HG02763 (cell line): Measurements from ENCODE around the gene ANKH.
"Not testable (repeated sequence)": the region's sequence is repeated elsewhere in the genome, so short reads cannot be mapped to it uniquely, and the experiment has no call there.

Experiments
- ATAC-seq: cut with Tn5 transposase; IDR thresholded peaks from one replicate; pipeline ENCODE4 v1.9.1; 2021; ENCODE audit warnings: mild to moderate bottlenecking, moderate library complexity; ENCODE audit not compliant: unreplicated experiment

ANKH gene

DNA sequence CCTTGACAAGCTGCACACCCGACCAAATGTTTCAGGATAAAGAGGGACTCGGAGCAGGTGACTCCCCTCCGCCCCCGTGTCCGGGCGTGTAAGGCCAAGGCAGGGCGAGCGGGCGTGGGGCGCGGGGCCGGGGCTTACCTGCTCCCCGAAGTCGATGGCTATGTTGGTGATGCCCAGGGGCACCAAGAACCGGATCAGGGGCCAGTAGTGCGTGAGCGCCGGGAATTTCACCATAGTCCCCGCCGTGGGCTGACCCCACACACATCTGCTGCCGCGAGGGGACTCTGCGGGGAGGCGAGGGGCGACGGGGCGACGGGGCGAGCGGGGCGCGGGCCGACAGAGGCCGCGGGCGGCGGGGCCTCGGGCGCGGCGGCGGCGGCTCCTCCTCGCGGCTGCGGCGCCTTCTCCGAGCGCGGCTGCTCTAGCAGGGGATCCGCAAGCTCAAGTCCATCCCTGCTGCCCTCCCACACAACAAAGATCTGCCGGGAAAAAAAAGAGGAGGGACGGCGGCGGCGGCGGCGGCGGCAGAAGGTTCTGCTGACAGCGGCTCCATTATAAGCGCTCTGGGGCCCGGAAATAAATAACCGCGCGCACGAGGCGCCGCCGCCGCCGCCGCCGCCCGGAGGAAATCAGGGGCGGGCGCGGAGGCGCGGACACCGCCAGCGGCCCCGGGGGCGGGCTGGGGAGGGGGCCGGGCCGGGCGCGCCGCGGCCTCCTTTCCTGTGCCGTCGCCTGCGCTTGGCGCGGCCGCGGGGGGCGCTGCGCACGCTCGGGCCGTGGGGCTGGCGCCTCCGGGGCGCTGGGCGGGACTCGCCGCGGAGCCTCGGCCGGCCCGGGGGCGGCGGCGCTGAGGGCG lies at the start of gene ANKH:
Gene ANKH, minus strand, starts transcription at position 565 of the 856 bp plus-strand sequence. Its CDS starts 331 bp downstream, at position 234.
- ATAC-seq: peak; percentile 94

- no peak for ATAC-seq
Observed at GRCh38 chr5:14920121-14920520, 48.5 kb upstream of the ANKH start.

- not testable (repeated sequence) for ATAC-seq
Observed at GRCh38 chr5:14919106-14919505, 47.5 kb upstream of the ANKH start.

GRCh38 chr5:14917719-14918118 lies 46.1 kb upstream of the ANKH start:
- ATAC-seq: no peak

GRCh38 chr5:14915291-14915952 lies 43.8 kb upstream of the ANKH start:
- ATAC-seq: no peak

GRCh38 chr5:14914623-14915260 lies 43.2 kb upstream of the ANKH start:
- ATAC-seq: no peak

- ATAC-seq: no peak
Observed at GRCh38 chr5:14914193-14914592, 42.6 kb upstream of the ANKH start.

- no peak for ATAC-seq
Observed at GRCh38 chr5:14913096-14913495, 41.5 kb upstream of the ANKH start.

- ATAC-seq: no peak
Observed at GRCh38 chr5:14912206-14912605, 40.6 kb upstream of the ANKH start.

GRCh38 chr5:14909369-14909768 lies 37.8 kb upstream of the ANKH start:
- no peak for ATAC-seq

DNA sequence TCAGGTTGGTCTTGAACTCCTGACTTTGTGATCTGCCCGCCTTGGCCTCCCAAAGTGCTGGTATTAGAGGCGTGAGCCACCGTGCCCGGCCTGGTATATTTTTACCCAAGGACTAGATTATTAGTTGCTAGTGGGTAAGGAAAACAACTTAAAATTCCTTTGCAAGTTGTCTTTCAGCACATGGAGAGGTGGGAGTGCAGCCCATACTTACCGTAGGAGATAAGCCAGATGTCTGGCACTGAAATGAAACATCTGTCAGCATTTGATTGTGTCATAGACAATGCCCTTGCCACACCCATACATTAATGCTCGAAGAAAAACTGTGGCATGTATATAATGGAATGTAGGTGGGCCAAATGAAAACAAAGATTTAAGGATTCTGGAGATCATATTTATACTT lies 36.6 kb upstream of the ANKH start:
- no peak for ATAC-seq

- no peak for ATAC-seq
Observed at GRCh38 chr5:14906628-14907027, 35.0 kb upstream of the ANKH start.

DNA sequence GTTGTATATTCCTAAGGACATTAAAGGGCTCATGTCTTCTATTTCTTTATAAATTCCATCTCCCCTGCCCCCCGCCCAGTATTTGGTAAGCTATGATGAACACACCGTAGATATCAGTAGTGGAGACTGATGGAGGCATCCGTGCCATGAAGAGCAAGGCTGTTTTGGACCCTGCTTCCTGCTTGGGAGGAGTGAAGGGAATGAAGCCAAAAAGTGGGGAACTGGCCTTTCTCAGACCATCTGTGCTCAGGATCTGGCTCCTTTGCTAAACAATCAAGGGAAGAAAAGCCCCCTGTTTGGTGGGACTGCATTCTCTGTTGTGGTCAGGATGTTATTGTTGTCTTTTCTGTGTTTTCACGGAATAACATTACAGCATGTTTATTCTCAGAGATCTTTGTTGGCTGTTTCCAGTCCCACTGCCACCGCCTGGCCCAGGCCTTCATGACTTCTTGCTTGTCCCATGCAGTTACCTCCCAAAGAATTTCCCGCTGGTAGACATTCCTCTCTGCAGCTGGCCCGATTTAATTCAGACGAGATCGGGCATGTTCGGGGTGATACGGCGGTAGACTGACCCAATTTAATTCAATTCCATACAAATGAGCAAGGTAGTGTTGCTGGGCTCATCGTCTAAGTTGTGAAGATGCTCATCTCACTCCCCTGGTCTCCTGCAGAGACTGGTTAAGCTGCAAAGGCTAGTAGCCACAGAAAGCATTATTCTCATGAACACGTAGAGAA lies 31.4 kb upstream of the ANKH start:
- no peak for ATAC-seq

GRCh38 chr5:14901462-14902051 lies 30.0 kb upstream of the ANKH start:
- ATAC-seq: no peak

DNA sequence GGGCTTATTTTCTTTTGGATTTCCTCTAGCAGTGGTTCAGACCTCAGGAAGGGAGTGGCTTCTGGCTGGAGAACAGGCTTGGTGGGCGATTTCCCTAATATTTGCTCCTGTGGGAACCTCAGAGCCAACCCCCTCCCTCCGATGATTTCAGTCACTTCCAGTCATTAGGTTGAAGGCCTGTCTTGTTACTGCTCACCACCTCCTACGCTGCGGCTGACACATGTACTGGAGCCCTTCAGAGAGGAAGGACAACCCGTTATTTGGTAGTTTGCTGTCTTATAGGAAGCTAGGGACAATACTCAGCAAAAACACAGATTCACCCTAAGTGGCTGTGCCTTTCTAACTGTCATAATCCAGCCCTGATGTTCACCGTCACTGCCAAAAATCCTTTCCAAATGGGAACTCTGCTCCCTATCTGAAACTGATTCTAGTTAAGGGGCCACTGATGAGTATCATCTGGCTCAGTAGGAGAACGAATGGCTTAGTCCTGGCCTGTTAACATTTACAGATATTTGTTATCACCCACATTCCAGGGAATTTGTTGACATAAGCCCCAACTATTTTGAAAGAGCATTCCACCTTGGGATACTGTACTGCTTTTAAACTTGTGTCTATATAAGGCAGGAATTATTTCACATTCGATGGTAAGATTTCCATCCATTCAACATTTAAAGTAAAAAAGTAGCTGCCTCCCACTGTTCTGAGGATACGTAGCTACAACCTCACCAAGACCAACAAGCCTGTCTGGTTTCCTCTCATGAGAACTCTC lies 29.3 kb upstream of the ANKH start:
- no peak for ATAC-seq

- ATAC-seq: no peak
Observed at GRCh38 chr5:14896131-14896530, 24.6 kb upstream of the ANKH start.

GRCh38 chr5:14895301-14895700 lies 23.7 kb upstream of the ANKH start:
- ATAC-seq: no peak

DNA sequence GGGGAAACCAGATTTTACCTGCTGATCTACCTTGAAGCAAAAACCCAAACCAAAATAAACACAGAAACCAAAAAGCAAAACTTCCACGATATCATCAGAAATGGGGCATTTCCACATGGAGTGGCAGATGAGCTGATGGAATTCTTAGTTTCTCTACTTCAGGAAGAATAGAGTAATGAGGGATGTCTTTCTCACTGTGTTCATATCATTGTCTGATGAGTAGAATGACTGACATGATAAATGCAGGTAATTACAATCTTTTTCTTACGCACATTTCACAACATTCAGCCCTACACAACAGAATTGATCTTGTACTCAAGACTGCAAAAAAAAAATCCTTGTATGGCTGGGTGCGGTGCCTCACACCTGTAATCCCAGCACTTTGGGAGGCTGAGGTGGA lies 23.2 kb upstream of the ANKH start:
- no peak for ATAC-seq

- no peak for ATAC-seq
Observed at GRCh38 chr5:14893381-14893780, 21.8 kb upstream of the ANKH start.

- no peak for ATAC-seq
Observed at GRCh38 chr5:14890846-14891245, 19.3 kb upstream of the ANKH start.
